K562 (cell line): ENCODE results near the gene MDP1. TPM values are rescaled to one million over a fixed set of nuclear protein-coding genes. Genes with fewer than 3 reads are reported as not detected.

Source experiments
- DIDO1 ChIP-seq: fragments of 450-650 bp; IDR thresholded peaks from 2 replicates; pipeline ENCODE4 v1.6.1; 2016; ENCODE audit warnings: low read depth, missing biosample characterization, missing genetic modification characterization
- EZH2 ChIP-seq: IDR thresholded peaks from 2 replicates; pipeline ENCODE4 v1.6.1; 2012; ENCODE audit warnings: low read depth, mild to moderate bottlenecking, inconsistent platforms, low read length, borderline replicate concordance
- ZNF133 ChIP-seq: fragments of 250-450 bp; sonication (Bioruptor Pico); IDR thresholded peaks from 2 replicates; pipeline ENCODE4 v1.4.0; 2020; ENCODE audit warnings: mild to moderate bottlenecking
- ZNF551 ChIP-seq: fragments of 250-450 bp; sonication (Bioruptor Pico); IDR thresholded peaks from 2 replicates; pipeline ENCODE4 v1.5.0; 2021; ENCODE audit warnings: mild to moderate bottlenecking, moderate library complexity
- polyA plus RNA-seq, 8 experiments: library from polyadenylated mRNA; depleted of rRNA in 4 of 8; stranded (reverse) in 5 of 8; unstranded in 3 of 8; fragments of >200 nt; fragmentation: Nextera tagmentation in 2 of 8; fragmentation: Illumina TruSeq in 1 of 8; extraction: Ambion mirVana in 2 of 8; extraction: Trizol in 1 of 8; gene quantifications; 2 replicates each; pipeline versions ENCODE4 v1.2.1 to v1.2.3, GENCODE V29; 2011 to 2014; ENCODE audit warnings: inconsistent platforms in 1 of 8, missing spikeins in 1 of 8
- total RNA-seq, 7 experiments: library from RNA; depleted of rRNA in 6 of 7; stranded (reverse); fragments of >200 nt in 6 of 7; fragmentation: Illumina TruSeq in 2 of 7; extraction: Trizol in 2 of 7; gene quantifications; 2 replicates each; pipeline versions ENCODE4 v1.2.1 to v1.2.3, GENCODE V29; 2011 to 2021; ENCODE audit warnings: low replicate concordance in 1 of 7
- TF ChIP-seq, protein P1 (sequence below): fragments of 250-450 bp; sonication (Bioruptor Pico); IDR thresholded peaks from 2 replicates; pipeline ENCODE4 v1.4.0; 2020; ENCODE audit warnings: mild to moderate bottlenecking, moderate library complexity, borderline replicate concordance
- TF ChIP-seq, protein P2 (sequence below): sonication (generic); formaldehyde crosslinking; IDR thresholded peaks from 2 replicates; pipeline ENCODE4 v1.8.1; 2023; ENCODE audit warnings: mild to moderate bottlenecking, missing genetic modification reagents
- TF ChIP-seq, protein P3 (sequence below): fragments of 450-650 bp; IDR thresholded peaks from 2 replicates; pipeline ENCODE4 v1.6.1; 2016; ENCODE audit warnings: low read depth
- TF ChIP-seq, protein P4 (sequence below): fragments of 450-650 bp; formaldehyde crosslinking; IDR thresholded peaks from 2 replicates; pipeline ENCODE4 v1.4.0; 2020; ENCODE audit warnings: mild to moderate bottlenecking, moderate library complexity
- TF ChIP-seq, protein P5 (sequence below): sonication (generic); IDR thresholded peaks from 2 replicates; pipeline ENCODE4 v1.6.1; 2016

The MDP1 gene
- total and polyA plus RNA-seq, 9 of the 15 experiments (the other 6 are each of a cell fraction or from before 2014, with no cell fraction given): 2.7 to 29.6 (median 11.0) TPM

DNA sequence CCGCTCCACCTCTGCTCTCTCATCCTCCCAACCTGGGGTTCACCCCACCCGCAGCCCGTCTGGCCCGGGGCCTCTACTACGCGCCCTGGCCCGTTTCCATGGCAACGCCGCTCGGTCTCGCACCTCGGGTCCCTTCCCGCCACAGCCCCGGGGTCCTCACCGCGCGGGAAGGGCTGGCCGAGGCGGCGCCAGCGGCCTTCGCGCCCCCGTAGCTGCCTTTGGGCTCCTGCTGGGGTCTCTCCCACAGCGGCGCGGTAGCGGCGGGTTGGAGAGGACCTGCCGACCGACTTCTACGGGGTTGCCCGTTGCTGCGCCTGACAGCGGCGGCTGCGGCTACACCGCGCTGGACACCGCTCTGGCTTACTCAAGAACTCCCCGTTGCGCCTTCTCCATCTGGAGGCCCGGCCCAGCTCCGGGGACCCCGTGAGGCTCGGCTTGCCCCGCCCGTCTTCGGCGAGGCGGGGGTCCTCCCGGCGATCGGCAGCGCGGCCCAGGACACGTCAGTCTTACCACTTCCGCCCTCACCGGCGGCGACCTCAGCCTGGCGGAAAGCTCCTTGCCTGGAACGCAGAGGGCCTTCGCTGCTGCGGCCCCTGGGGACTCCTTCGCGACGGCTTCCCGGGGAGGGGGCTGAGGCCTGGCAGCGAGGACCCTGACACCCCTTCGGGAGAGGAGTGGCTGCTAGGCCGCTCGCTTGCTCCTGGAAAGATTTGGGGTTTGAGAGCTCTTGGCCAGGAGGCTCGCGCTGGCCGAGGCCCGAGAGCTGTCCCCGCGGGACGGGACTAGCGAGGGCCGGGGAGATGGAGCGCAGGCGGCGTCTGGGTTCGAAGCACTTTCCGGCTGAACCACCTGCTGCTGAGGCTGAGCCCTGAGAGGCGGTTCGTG lies 20.4 kb downstream of the MDP1 start, which contains the start of gene TM9SF1 (continued):
- TF ChIP-seq, protein P1, sequence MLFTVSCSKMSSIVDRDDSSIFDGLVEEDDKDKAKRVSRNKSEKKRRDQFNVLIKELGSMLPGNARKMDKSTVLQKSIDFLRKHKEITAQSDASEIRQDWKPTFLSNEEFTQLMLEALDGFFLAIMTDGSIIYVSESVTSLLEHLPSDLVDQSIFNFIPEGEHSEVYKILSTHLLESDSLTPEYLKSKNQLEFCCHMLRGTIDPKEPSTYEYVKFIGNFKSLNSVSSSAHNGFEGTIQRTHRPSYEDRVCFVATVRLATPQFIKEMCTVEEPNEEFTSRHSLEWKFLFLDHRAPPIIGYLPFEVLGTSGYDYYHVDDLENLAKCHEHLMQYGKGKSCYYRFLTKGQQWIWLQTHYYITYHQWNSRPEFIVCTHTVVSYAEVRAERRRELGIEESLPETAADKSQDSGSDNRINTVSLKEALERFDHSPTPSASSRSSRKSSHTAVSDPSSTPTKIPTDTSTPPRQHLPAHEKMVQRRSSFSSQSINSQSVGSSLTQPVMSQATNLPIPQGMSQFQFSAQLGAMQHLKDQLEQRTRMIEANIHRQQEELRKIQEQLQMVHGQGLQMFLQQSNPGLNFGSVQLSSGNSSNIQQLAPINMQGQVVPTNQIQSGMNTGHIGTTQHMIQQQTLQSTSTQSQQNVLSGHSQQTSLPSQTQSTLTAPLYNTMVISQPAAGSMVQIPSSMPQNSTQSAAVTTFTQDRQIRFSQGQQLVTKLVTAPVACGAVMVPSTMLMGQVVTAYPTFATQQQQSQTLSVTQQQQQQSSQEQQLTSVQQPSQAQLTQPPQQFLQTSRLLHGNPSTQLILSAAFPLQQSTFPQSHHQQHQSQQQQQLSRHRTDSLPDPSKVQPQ (CRISPR knock-in tag): no peak
- no peak for TF ChIP-seq EZH2
- TF ChIP-seq, protein P2, sequence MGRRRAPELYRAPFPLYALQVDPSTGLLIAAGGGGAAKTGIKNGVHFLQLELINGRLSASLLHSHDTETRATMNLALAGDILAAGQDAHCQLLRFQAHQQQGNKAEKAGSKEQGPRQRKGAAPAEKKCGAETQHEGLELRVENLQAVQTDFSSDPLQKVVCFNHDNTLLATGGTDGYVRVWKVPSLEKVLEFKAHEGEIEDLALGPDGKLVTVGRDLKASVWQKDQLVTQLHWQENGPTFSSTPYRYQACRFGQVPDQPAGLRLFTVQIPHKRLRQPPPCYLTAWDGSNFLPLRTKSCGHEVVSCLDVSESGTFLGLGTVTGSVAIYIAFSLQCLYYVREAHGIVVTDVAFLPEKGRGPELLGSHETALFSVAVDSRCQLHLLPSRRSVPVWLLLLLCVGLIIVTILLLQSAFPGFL (CRISPR knock-in tag): no peak
- TF ChIP-seq, protein P3, sequence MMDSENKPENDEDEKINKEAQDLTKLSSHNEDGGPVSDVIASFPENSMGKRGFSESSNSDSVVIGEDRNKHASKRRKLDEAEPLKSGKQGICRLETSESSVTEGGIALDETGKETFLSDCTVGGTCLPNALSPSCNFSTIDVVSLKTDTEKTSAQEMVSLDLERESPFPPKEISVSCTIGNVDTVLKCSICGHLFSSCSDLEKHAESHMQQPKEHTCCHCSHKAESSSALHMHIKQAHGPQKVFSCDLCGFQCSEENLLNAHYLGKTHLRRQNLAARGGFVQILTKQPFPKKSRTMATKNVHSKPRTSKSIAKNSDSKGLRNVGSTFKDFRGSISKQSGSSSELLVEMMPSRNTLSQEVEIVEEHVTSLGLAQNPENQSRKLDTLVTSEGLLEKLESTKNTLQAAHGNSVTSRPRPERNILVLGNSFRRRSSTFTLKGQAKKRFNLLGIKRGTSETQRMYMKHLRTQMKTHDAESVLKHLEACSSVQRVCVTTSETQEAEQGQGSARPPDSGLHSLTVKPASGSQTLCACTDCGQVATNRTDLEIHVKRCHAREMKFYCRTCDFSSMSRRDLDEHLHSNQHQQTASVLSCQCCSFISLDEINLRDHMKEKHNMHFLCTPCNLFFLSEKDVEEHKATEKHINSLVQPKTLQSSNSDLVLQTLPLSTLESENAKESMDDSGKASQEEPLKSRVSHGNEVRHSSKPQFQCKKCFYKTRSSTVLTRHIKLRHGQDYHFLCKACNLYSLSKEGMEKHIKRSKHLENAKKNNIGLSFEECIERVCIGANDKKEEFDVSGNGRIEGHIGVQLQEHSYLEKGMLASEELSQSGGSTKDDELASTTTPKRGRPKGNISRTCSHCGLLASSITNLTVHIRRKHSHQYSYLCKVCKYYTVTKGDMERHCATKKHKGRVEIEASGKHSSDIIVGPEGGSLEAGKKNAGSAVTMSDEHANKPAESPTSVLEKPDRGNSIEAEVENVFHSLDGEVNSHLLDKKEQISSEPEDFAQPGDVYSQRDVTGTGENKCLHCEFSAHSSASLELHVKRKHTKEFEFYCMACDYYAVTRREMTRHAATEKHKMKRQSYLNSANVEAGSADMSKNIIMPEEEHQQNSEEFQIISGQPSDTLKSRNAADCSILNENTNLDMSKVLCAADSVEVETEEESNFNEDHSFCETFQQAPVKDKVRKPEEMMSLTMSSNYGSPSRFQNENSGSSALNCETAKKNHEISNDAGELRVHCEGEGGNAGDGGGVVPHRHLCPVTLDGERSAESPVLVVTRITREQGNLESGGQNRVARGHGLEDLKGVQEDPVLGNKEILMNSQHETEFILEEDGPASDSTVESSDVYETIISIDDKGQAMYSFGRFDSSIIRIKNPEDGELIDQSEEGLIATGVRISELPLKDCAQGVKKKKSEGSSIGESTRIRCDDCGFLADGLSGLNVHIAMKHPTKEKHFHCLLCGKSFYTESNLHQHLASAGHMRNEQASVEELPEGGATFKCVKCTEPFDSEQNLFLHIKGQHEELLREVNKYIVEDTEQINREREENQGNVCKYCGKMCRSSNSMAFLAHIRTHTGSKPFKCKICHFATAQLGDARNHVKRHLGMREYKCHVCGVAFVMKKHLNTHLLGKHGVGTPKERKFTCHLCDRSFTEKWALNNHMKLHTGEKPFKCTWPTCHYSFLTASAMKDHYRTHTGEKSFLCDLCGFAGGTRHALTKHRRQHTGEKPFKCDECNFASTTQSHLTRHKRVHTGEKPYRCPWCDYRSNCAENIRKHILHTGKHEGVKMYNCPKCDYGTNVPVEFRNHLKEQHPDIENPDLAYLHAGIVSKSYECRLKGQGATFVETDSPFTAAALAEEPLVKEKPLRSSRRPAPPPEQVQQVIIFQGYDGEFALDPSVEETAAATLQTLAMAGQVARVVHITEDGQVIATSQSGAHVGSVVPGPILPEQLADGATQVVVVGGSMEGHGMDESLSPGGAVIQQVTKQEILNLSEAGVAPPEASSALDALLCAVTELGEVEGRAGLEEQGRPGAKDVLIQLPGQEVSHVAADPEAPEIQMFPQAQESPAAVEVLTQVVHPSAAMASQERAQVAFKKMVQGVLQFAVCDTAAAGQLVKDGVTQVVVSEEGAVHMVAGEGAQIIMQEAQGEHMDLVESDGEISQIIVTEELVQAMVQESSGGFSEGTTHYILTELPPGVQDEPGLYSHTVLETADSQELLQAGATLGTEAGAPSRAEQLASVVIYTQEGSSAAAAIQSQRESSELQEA: peak; percentile 18; the same call in 1 of the 2 replicates
- TF ChIP-seq DIDO1 (tag): no peak
- TF ChIP-seq, protein P4, sequence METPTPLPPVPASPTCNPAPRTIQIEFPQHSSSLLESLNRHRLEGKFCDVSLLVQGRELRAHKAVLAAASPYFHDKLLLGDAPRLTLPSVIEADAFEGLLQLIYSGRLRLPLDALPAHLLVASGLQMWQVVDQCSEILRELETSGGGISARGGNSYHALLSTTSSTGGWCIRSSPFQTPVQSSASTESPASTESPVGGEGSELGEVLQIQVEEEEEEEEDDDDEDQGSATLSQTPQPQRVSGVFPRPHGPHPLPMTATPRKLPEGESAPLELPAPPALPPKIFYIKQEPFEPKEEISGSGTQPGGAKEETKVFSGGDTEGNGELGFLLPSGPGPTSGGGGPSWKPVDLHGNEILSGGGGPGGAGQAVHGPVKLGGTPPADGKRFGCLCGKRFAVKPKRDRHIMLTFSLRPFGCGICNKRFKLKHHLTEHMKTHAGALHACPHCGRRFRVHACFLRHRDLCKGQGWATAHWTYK (CRISPR knock-in tag): peak; percentile 72
- TF ChIP-seq ZNF133 (CRISPR knock-in tag): no peak
- TF ChIP-seq ZNF551 (CRISPR knock-in tag): no peak
- TF ChIP-seq, protein P5, sequence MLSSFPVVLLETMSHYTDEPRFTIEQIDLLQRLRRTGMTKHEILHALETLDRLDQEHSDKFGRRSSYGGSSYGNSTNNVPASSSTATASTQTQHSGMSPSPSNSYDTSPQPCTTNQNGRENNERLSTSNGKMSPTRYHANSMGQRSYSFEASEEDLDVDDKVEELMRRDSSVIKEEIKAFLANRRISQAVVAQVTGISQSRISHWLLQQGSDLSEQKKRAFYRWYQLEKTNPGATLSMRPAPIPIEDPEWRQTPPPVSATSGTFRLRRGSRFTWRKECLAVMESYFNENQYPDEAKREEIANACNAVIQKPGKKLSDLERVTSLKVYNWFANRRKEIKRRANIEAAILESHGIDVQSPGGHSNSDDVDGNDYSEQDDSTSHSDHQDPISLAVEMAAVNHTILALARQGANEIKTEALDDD: no peak
